K562 (cell line): Measurements from ENCODE around the gene CTDNEP1. TPM values are rescaled to one million over a fixed set of nuclear protein-coding genes. Genes with fewer than 3 reads are reported as not detected.

Experiments used
- CXXC5 ChIP-seq: fragments of 250-450 bp; sonication (Bioruptor Pico); IDR thresholded peaks from 2 replicates; pipeline ENCODE4 v1.8.0; 2022; ENCODE audit warnings: inconsistent platforms, mild to moderate bottlenecking, moderate library complexity
- EP300 ChIP-seq: IDR thresholded peaks from 2 replicates; pipeline ENCODE4 v1.6.1; 2012; ENCODE audit warnings: low read length, improper control_type of control experiment
- ETS2 ChIP-seq: IDR thresholded peaks from 2 replicates; pipeline ENCODE4 v1.6.1; 2016; ENCODE audit warnings: borderline replicate concordance, missing genetic modification characterization, mild to moderate bottlenecking, moderate library complexity, missing compliant biosample characterization; ENCODE audit not compliant: poor library complexity, severe bottlenecking
- FOXM1 ChIP-seq, 2 experiments: fragments of 450-650 bp in 1 of 2; sonication (generic) in 1 of 2; formaldehyde crosslinking in 1 of 2; IDR thresholded peaks; 2 replicates each; pipeline versions ENCODE4 v1.6.1 to v1.9.0; 2017 to 2022; ENCODE audit warnings: low read depth in 2 of 2, mild to moderate bottlenecking in 2 of 2, missing genetic modification reagents in 1 of 2, moderate library complexity in 1 of 2
- GABPB1 ChIP-seq: sonication (generic); formaldehyde crosslinking; IDR thresholded peaks from 2 replicates; pipeline ENCODE4 v1.8.0; 2022; ENCODE audit warnings: mild to moderate bottlenecking, missing genetic modification reagents
- HDAC8 ChIP-seq: fragments of 450-650 bp; IDR thresholded peaks from 2 replicates; pipeline ENCODE4 v1.6.1; 2016; ENCODE audit warnings: mild to moderate bottlenecking, missing genetic modification characterization, moderate library complexity, missing compliant biosample characterization
- HIVEP1 ChIP-seq: fragments of 250-450 bp; sonication (Bioruptor Pico); IDR thresholded peaks from 2 replicates; pipeline ENCODE4 v1.4.0; 2020; ENCODE audit warnings: mild to moderate bottlenecking
- NCOA2 ChIP-seq, 2 experiments: fragments of 450-650 bp; IDR thresholded peaks; 2 replicates each; pipeline ENCODE4 v1.6.1; 2018; ENCODE audit warnings: mild to moderate bottlenecking in 2 of 2, moderate library complexity in 1 of 2; ENCODE audit not compliant: partially characterized antibody in 2 of 2
- POLR2A ChIP-seq: fragments of 450-650 bp; conservative IDR thresholded peaks from 2 replicates; pipeline ENCODE4 v1.6.1; 2016
- PRMT5 ChIP-seq: sonication (generic); formaldehyde crosslinking; IDR thresholded peaks from 2 replicates; pipeline ENCODE4 v1.5.0; 2020; ENCODE audit warnings: missing genetic modification reagents
- SUPT5H ChIP-seq: fragments of 450-650 bp; IDR thresholded peaks from 2 replicates; pipeline ENCODE4 v1.6.1; 2016
- ZNF263 ChIP-seq: sonication (generic); formaldehyde crosslinking; IDR thresholded peaks from 2 replicates; pipeline ENCODE4 v1.8.0; 2022; ENCODE audit warnings: mild to moderate bottlenecking, missing genetic modification reagents, borderline replicate concordance
- polyA plus RNA-seq, 8 experiments: library from polyadenylated mRNA; depleted of rRNA in 4 of 8; stranded (reverse) in 5 of 8; unstranded in 3 of 8; fragments of >200 nt; fragmentation: Nextera tagmentation in 2 of 8; fragmentation: Illumina TruSeq in 1 of 8; extraction: Ambion mirVana in 2 of 8; extraction: Trizol in 1 of 8; gene quantifications; 2 replicates each; pipeline versions ENCODE4 v1.2.1 to v1.2.3, GENCODE V29; 2011 to 2014; ENCODE audit warnings: inconsistent platforms in 1 of 8, missing spikeins in 1 of 8
- total RNA-seq, 7 experiments: library from RNA; depleted of rRNA in 6 of 7; stranded (reverse); fragments of >200 nt in 6 of 7; fragmentation: Illumina TruSeq in 2 of 7; extraction: Trizol in 2 of 7; gene quantifications; 2 replicates each; pipeline versions ENCODE4 v1.2.1 to v1.2.3, GENCODE V29; 2011 to 2021; ENCODE audit warnings: low replicate concordance in 1 of 7
- TF ChIP-seq, protein P1 (sequence below): sonication (generic); formaldehyde crosslinking; IDR thresholded peaks from 2 replicates; pipeline ENCODE4 v1.8.0; 2023; ENCODE audit warnings: mild to moderate bottlenecking, missing genetic modification reagents
- TF ChIP-seq, protein P2 (sequence below): fragments of 250-450 bp; sonication (Bioruptor Pico); IDR thresholded peaks from 2 replicates; pipeline ENCODE4 v1.4.0; 2020; ENCODE audit warnings: borderline replicate concordance
- TF ChIP-seq, protein P3 (sequence below): fragments of 250-450 bp; sonication (Bioruptor Pico); IDR thresholded peaks from 2 replicates; pipeline ENCODE4 v1.8.0; 2021; ENCODE audit warnings: moderate library complexity, mild to moderate bottlenecking, inconsistent platforms
- TF ChIP-seq, protein P4 (sequence below): fragments of 250-450 bp; sonication (Bioruptor Pico); IDR thresholded peaks from 2 replicates; pipeline ENCODE4 v1.5.1; 2021; ENCODE audit warnings: mild to moderate bottlenecking
- TF ChIP-seq, protein P5 (sequence below): fragments of 250-450 bp; sonication (Bioruptor Pico); IDR thresholded peaks from 2 replicates; pipeline ENCODE4 v1.5.0; 2020; ENCODE audit warnings: mild to moderate bottlenecking
- TF ChIP-seq, protein P6 (sequence below): sonication (generic); formaldehyde crosslinking; IDR thresholded peaks from 2 replicates; pipeline ENCODE4 v1.9.0; 2022; ENCODE audit warnings: mild to moderate bottlenecking, missing genetic modification reagents

Gene CTDNEP1
- total and polyA plus RNA-seq, 9 of the 15 experiments (the other 6 are each of a cell fraction or from before 2014, with no cell fraction given) = 10.7 to 150 (median 28.5) TPM

DNA sequence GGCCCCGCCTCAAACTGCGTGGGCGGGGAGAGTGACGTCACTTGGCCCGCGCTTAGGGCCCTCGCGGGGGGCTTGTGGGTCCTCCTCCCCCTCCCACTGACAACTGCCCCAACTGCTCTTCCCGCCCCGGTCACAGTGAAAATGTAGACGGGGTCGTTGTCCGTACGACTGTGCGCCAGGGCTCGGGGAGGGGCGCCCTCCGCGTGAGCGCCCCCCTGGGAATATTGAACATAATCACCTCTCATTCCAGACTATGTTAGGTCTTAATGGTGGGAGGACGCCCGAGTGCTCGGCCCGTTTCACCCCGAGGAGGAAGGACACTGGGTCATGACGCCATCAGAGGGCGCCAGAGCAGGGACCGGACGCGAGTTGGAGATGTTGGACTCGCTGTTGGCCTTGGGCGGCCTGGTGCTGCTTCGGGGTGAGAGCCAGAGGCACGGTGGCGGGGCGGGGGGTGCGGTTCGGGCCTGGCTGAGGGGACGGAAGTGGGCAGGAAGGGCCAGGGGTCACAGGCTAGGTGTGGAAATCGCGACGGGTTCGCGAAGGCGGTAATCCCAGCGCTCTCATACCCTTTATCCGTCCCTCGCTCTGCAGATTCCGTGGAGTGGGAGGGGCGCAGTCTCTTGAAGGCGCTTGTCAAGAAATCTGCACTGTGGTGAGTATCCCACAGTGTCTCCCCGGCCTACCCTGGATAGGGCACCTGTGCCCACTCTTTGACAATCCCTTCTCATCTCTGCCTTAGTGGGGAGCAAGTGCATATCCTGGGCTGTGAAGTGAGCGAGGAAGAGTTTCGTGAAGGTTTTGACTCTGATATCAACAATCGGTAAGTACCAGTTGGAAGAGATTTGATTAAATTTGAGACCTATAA lies 876 bp upstream of the CTDNEP1 start, which contains the start of gene ELP5 (continued):
- TF ChIP-seq, protein P1, sequence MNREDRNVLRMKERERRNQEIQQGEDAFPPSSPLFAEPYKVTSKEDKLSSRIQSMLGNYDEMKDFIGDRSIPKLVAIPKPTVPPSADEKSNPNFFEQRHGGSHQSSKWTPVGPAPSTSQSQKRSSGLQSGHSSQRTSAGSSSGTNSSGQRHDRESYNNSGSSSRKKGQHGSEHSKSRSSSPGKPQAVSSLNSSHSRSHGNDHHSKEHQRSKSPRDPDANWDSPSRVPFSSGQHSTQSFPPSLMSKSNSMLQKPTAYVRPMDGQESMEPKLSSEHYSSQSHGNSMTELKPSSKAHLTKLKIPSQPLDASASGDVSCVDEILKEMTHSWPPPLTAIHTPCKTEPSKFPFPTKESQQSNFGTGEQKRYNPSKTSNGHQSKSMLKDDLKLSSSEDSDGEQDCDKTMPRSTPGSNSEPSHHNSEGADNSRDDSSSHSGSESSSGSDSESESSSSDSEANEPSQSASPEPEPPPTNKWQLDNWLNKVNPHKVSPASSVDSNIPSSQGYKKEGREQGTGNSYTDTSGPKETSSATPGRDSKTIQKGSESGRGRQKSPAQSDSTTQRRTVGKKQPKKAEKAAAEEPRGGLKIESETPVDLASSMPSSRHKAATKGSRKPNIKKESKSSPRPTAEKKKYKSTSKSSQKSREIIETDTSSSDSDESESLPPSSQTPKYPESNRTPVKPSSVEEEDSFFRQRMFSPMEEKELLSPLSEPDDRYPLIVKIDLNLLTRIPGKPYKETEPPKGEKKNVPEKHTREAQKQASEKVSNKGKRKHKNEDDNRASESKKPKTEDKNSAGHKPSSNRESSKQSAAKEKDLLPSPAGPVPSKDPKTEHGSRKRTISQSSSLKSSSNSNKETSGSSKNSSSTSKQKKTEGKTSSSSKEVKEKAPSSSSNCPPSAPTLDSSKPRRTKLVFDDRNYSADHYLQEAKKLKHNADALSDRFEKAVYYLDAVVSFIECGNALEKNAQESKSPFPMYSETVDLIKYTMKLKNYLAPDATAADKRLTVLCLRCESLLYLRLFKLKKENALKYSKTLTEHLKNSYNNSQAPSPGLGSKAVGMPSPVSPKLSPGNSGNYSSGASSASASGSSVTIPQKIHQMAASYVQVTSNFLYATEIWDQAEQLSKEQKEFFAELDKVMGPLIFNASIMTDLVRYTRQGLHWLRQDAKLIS (CRISPR knock-in tag) = peak; percentile 52; the same call in 1 of the 2 replicates
- TF ChIP-seq, protein P2, sequence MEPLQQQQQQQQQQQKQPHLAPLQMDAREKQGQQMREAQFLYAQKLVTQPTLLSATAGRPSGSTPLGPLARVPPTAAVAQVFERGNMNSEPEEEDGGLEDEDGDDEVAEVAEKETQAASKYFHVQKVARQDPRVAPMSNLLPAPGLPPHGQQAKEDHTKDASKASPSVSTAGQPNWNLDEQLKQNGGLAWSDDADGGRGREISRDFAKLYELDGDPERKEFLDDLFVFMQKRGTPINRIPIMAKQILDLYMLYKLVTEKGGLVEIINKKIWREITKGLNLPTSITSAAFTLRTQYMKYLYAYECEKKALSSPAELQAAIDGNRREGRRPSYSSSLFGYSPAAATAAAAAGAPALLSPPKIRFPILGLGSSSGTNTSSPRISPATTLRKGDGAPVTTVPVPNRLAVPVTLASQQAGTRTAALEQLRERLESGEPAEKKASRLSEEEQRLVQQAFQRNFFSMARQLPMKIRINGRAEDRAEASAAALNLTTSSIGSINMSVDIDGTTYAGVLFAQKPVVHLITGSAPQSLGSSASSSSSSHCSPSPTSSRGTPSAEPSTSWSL = no peak
- TF ChIP-seq POLR2A (peak; percentile 92), HIVEP1 (CRISPR knock-in tag) (no peak), NCOA2 (IDR thresholded peaks at IDR 0.05; ENCODE audit: partially characterized antibody in 2 of 2) (no peak), EP300 (0 out of 2 replicates have a peak, but pooled peaks have one; percentile 1), HDAC8 (tag) (no peak), CXXC5 (CRISPR knock-in tag) (peak; percentile 50; the same call in 1 of the 2 replicates), PRMT5 (CRISPR knock-in tag) (no peak), FOXM1 (IDR thresholded peaks at IDR 0.05; ENCODE audit: low read depth) (no peak), FOXM1 (CRISPR knock-in tag; IDR thresholded peaks at IDR 0.05; ENCODE audit: low read depth) (no peak), GABPB1 (no peak; the same call in 1 of the 2 replicates), ETS2 (tag) (no peak), SUPT5H (peak; percentile 85), ZNF263 (CRISPR knock-in tag) (peak; percentile 99)
- TF ChIP-seq, protein P3, sequence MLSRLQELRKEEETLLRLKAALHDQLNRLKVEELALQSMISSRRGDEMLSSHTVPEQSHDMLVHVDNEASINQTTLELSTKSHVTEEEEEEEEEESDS (CRISPR knock-in tag) = no peak
- TF ChIP-seq, protein P4, sequence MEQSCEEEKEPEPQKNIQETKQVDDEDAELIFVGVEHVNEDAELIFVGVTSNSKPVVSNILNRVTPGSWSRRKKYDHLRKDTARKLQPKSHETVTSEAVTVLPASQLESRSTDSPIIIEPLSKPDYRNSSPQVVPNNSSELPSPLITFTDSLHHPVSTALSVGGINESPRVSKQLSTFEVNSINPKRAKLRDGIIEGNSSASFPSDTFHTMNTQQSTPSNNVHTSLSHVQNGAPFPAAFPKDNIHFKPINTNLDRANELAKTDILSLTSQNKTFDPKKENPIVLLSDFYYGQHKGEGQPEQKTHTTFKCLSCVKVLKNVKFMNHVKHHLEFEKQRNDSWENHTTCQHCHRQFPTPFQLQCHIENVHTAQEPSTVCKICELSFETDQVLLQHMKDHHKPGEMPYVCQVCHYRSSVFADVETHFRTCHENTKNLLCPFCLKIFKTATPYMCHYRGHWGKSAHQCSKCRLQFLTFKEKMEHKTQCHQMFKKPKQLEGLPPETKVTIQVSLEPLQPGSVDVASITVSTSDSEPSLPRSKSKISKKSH (CRISPR knock-in tag) = no peak
- TF ChIP-seq, protein P5, sequence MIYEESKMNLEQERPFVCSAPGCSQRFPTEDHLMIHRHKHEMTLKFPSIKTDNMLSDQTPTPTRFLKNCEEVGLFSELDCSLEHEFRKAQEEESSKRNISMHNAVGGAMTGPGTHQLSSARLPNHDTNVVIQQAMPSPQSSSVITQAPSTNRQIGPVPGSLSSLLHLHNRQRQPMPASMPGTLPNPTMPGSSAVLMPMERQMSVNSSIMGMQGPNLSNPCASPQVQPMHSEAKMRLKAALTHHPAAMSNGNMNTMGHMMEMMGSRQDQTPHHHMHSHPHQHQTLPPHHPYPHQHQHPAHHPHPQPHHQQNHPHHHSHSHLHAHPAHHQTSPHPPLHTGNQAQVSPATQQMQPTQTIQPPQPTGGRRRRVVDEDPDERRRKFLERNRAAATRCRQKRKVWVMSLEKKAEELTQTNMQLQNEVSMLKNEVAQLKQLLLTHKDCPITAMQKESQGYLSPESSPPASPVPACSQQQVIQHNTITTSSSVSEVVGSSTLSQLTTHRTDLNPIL (CRISPR knock-in tag) = no peak
- TF ChIP-seq, protein P6, sequence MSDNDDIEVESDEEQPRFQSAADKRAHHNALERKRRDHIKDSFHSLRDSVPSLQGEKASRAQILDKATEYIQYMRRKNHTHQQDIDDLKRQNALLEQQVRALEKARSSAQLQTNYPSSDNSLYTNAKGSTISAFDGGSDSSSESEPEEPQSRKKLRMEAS (CRISPR knock-in tag) = peak; percentile 75
